Osteoblast (primary cell): ENCODE measurements around the gene PCDH9. TPM values are rescaled to one million over a fixed set of nuclear protein-coding genes. Genes with fewer than 3 reads are reported as not detected.

Experiments used
- DNase-seq: peaks from one replicate; pipeline ENCODE4 v3.0.0; 2011; ENCODE audit warnings: low spot score, mixed read lengths; ENCODE audit not compliant: insufficient read length; ENCODE audit errors: missing footprints
- H2AFZ ChIP-seq: 2 replicates; pipeline ENCODE4 v1.6.0; 2011; ENCODE audit warnings: mild to moderate bottlenecking, low read length
- H3K27ac ChIP-seq: 2 replicates; pipeline ENCODE4 v1.5.1; 2011; ENCODE audit warnings: mild to moderate bottlenecking, low read depth, low read length, moderate library complexity
- H3K27me3 ChIP-seq: 2 replicates; pipeline ENCODE4 v1.6.0; 2012; ENCODE audit warnings: mild to moderate bottlenecking, control low read depth, inconsistent platforms, low read length, moderate library complexity; ENCODE audit not compliant: insufficient read depth
- H3K36me3 ChIP-seq: 2 replicates; pipeline ENCODE4 v1.5.1; 2011; ENCODE audit warnings: mild to moderate bottlenecking, low read length, control low read depth, moderate library complexity; ENCODE audit not compliant: insufficient read depth
- H3K4me1 ChIP-seq: 2 replicates; pipeline ENCODE4 v1.5.1; 2011; ENCODE audit warnings: mild to moderate bottlenecking, low read length, control low read depth, moderate library complexity; ENCODE audit not compliant: insufficient read depth
- H3K4me2 ChIP-seq: 2 replicates; pipeline ENCODE4 v1.6.0; 2011; ENCODE audit warnings: mild to moderate bottlenecking, low read length; ENCODE audit not compliant: insufficient read depth
- H3K4me3 ChIP-seq: fragments of 200-600 bp; sonication (generic); 3 replicates; pipeline ENCODE4 v1.5.1; 2012; ENCODE audit warnings: mild to moderate bottlenecking, low read length, inconsistent platforms; ENCODE audit not compliant: insufficient read depth
- H3K79me2 ChIP-seq: 2 replicates; pipeline ENCODE4 v1.6.0; 2012; ENCODE audit warnings: mild to moderate bottlenecking, low read length, control low read depth, inconsistent platforms; ENCODE audit not compliant: insufficient read depth
- H3K9me3 ChIP-seq: 2 replicates; pipeline ENCODE4 v1.5.1; 2011; ENCODE audit warnings: low read depth, low read length, control low read depth
- H4K20me1 ChIP-seq: 2 replicates; pipeline ENCODE4 v1.6.0; 2012; ENCODE audit warnings: mild to moderate bottlenecking, low read length, control low read depth; ENCODE audit not compliant: insufficient read depth
- total RNA-seq: library from RNA; depleted of rRNA; stranded (reverse); fragments of >200 nt; gene quantifications from 2 replicates; pipeline ENCODE4 v1.2.3, GENCODE V29; 2012
- TF ChIP-seq, protein P1 (sequence below): IDR thresholded peaks from 2 replicates; pipeline ENCODE4 v1.5.1; 2011; ENCODE audit warnings: mild to moderate bottlenecking, low read depth, low read length, moderate library complexity; ENCODE audit errors: extremely low read depth

Gene PCDH9
- total RNA-seq, 1 donor = 1.1 TPM

DNA sequence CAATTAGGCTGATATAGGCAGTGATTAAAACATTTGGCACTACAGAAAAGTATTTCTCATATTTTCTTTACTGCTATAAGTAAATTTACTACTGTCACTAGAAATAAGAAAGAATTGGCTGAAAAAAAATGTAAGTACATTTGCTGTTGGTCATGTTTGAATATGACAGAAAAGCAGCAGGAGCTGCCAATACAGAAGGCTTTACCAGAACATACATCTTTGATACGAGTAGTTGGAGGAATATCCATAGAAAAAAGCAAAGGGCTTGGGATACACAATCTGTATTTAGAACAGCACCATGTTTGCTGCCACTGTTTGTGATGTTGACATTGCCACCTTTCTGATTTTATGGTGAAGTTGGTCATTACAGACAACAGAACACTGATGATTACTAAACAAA lies 21.6 kb downstream of the PCDH9 start:
- Histone ChIP-seq H3K79me2 (no peaks in the 10 kb centered on the region), H4K20me1 (no peaks in the 10 kb centered on the region), H3K36me3 (no peaks in the 10 kb centered on the region), H3K4me3 (no peak overlapping the region), H3K4me1 (no peaks in the 10 kb centered on the region), H3K9me3 (no peaks in the 10 kb centered on the region), H3K4me2 (no peak overlapping the region), H3K27ac (no peak overlapping the region), H2AFZ (no peak overlapping the region), H3K27me3 (no peaks in the 10 kb centered on the region)
- DNase-seq = no peak
- TF ChIP-seq, protein P1, sequence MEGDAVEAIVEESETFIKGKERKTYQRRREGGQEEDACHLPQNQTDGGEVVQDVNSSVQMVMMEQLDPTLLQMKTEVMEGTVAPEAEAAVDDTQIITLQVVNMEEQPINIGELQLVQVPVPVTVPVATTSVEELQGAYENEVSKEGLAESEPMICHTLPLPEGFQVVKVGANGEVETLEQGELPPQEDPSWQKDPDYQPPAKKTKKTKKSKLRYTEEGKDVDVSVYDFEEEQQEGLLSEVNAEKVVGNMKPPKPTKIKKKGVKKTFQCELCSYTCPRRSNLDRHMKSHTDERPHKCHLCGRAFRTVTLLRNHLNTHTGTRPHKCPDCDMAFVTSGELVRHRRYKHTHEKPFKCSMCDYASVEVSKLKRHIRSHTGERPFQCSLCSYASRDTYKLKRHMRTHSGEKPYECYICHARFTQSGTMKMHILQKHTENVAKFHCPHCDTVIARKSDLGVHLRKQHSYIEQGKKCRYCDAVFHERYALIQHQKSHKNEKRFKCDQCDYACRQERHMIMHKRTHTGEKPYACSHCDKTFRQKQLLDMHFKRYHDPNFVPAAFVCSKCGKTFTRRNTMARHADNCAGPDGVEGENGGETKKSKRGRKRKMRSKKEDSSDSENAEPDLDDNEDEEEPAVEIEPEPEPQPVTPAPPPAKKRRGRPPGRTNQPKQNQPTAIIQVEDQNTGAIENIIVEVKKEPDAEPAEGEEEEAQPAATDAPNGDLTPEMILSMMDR = no peak

- Histone ChIP-seq H3K27me3 (no peaks in the 10 kb centered on the region), H3K79me2 (no peaks in the 10 kb centered on the region), H3K4me2 (no peak overlapping the region), H3K36me3 (no peaks in the 10 kb centered on the region), H3K9me3 (no peaks in the 10 kb centered on the region), H3K4me1 (no peaks in the 10 kb centered on the region), H3K27ac (no peak overlapping the region), H3K4me3 (no peak overlapping the region), H4K20me1 (no peaks in the 10 kb centered on the region), H2AFZ (peak overlapping the region; percentile 5)
- TF ChIP-seq, protein P1 = no peak
- DNase-seq = no peak
Measured at GRCh38 chr13:67204764-67205163, 25.4 kb downstream of the PCDH9 start.

DNA sequence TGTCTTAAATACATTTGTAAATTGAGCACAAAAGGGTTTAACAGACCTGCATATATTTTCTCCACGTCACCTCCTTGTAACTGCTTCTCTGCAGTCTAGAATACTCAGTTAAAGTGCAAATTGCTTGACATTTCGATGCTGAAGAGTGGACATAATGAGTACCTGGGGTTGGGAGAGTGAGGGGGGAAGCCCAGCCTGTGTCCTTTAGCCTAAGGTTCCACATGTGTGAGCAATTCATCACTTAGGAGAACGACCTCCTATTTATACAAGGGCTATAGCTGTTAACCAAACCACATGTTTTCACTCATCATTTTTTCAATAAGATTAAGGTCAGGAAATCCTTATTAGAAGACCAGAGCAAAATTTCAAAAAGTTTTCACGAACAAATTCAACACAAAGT lies 29.5 kb downstream of the PCDH9 start:
- H3K9me3 ChIP-seq = no peaks in the 10 kb centered on the region
- H3K27ac ChIP-seq = no peak overlapping the region
- H4K20me1 ChIP-seq = no peaks in the 10 kb centered on the region
- no peak overlapping the region for H3K4me3 ChIP-seq
- TF ChIP-seq, protein P1 = no peak
- H2AFZ ChIP-seq = peak overlapping the region; percentile 32
- H3K4me1 ChIP-seq = no peaks in the 10 kb centered on the region
- no peak for DNase-seq
- no peaks in the 10 kb centered on the region for H3K27me3 ChIP-seq
- H3K79me2 ChIP-seq = no peaks in the 10 kb centered on the region
- H3K36me3 ChIP-seq = no peaks in the 10 kb centered on the region
- H3K4me2 ChIP-seq = no peak overlapping the region

DNA sequence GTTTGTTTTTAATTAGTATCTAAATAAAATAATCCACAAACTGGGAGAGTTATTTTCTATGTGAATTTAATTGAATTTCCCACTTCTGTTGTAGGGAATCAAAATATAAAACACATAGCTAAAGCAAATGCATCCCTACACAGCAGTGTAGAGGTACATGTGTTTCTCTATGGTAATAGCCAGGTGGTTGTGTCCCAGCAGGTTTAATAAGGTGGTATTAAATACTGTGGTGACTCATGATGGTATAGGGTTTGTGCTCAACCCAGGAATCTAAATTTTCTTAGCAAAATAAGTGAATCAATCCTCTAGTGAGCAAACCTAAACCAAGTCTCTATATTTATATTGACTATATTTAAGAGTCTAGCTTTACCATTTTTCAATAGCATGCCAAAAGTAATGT lies 30.0 kb downstream of the PCDH9 start:
- TF ChIP-seq, protein P1 = no peak
- Histone ChIP-seq H3K79me2 (no peaks in the 10 kb centered on the region), H4K20me1 (no peaks in the 10 kb centered on the region), H3K27ac (no peak overlapping the region), H3K4me1 (no peaks in the 10 kb centered on the region), H3K4me2 (no peak overlapping the region), H2AFZ (no peak overlapping the region), H3K9me3 (no peaks in the 10 kb centered on the region), H3K36me3 (no peaks in the 10 kb centered on the region), H3K4me3 (no peak overlapping the region), H3K27me3 (no peaks in the 10 kb centered on the region)
- DNase-seq = peak; percentile 5
